Measurements from ENCODE around the gene KCNS1. TPM values are rescaled to one million over a fixed set of nuclear protein-coding genes. Genes with fewer than 3 reads are reported as not detected.

The KCNS1 gene
- total RNA-seq, 1 experiment from 2014 or later: 0.98 TPM

DNA sequence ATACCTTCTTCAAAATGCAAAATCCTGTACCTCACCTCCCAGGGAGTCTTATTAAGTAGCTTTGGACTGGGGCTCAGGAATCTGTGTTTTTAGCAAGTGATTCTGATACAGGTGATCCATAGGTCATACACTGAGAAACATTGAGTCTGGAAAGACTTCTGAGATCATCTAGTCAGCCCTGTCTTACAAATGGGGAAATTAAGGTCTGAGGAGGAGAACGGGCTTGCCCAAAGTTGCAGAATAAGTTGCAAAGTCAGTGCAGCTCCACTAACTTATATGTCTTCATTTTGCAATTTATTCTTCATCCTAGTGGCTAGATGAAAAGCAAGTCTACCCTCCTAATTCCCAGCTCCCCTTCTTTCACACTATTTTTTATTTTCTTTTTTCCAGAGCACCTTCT lies 28.9 kb downstream of the KCNS1 start:
- Histone ChIP-seq H2AFZ (ENCODE audit: low read length) (no peak overlapping the region), H3K79me2 (ENCODE audit: insufficient read depth, low read length) (no peaks in the 10 kb centered on the region), H3K27ac (ENCODE audit: insufficient read length, low read depth, low read length) (no peak overlapping the region), H2BK120ac (ENCODE audit: low read depth, low read length, poor library complexity, severe bottlenecking) (no peak overlapping the region), H4K91ac (ENCODE audit: insufficient read length, low read depth, low read length) (no peak overlapping the region), H3K14ac (ENCODE audit: insufficient read depth, low read length) (no peak overlapping the region), H2BK15ac (ENCODE audit: low read depth, low read length) (no peak overlapping the region), H3K9me3 (ENCODE audit: control insufficient read depth, low read depth, low read length) (no peaks in the 10 kb centered on the region), H2AK5ac (ENCODE audit: insufficient read length, low read length) (no peak overlapping the region), H3K23me2 (ENCODE audit: insufficient read length, low read depth, low read length, poor library complexity, severe bottlenecking) (no peaks in the 10 kb centered on the region), H4K8ac (replicated peaks; ENCODE audit: insufficient read length, low read depth, low read length) (no peak overlapping the region), H3K79me1 (ENCODE audit: insufficient read depth, low read depth, low read length, poor library complexity, severe bottlenecking) (peaks cover 3% of the 10 kb centered on the region), H2BK20ac (ENCODE audit: low read depth, low read length, poor library complexity, severe bottlenecking) (no peak overlapping the region), H3K4ac (ENCODE audit: low read depth, low read length) (no peak overlapping the region), H3K23ac (ENCODE audit: insufficient read length, low read depth, low read length) (no peak overlapping the region), H3K56ac (ENCODE audit: insufficient read length, low read depth, low read length) (no peak overlapping the region), H3K4me1 (ENCODE audit: insufficient read depth, low read length) (peaks cover 6% of the 10 kb centered on the region; the same call in 1 of the 2 replicates), H2BK12ac (ENCODE audit: insufficient read length, low read depth, low read length) (no peak overlapping the region), H2BK5ac (ENCODE audit: insufficient read length, low read length) (no peak overlapping the region), H4K5ac (ENCODE audit: insufficient read length, low read depth, low read length) (no peak overlapping the region), H3K18ac (ENCODE audit: insufficient read length, low read depth, low read length) (no peak overlapping the region), H3K4me2 (ENCODE audit: insufficient read depth, insufficient read length, low read length) (no peak overlapping the region), H3T11ph (ENCODE audit: low read length) (no peak overlapping the region), H4K20me1 (ENCODE audit: control insufficient read depth, insufficient read depth, insufficient read length) (no peaks in the 10 kb centered on the region), H3K27me3 (ENCODE audit: insufficient read depth, low read length) (no peaks in the 10 kb centered on the region), H3K9ac (ENCODE audit: extremely low read depth, insufficient read length, low read length) (no peak overlapping the region)
- no CpG with 5 or more reads among the region's 1 CpG for WGBS (ENCODE audit: extremely low coverage, insufficient read length, low lambda C conversion rate)
- Mint-ChIP-seq H3K27me3 (ENCODE audit: low read depth) (no peaks in the 10 kb centered on the region), H3K36me3 (ENCODE audit: insufficient read depth in 1 of 3, low read depth in 3 of 3) (peaks cover 4 to 16% (median 10%) of the 10 kb centered on the region in 3 experiments; a peak in 5 of 7 replicates), H3K4me1 (peaks cover 13 to 14% of the 10 kb centered on the region in 2 experiments), H3K4me3 (no peak overlapping the region), H3K27ac (no peak overlapping the region), H3K9me3 (no peaks in the 10 kb centered on the region)
- TF ChIP-seq, protein P1, sequence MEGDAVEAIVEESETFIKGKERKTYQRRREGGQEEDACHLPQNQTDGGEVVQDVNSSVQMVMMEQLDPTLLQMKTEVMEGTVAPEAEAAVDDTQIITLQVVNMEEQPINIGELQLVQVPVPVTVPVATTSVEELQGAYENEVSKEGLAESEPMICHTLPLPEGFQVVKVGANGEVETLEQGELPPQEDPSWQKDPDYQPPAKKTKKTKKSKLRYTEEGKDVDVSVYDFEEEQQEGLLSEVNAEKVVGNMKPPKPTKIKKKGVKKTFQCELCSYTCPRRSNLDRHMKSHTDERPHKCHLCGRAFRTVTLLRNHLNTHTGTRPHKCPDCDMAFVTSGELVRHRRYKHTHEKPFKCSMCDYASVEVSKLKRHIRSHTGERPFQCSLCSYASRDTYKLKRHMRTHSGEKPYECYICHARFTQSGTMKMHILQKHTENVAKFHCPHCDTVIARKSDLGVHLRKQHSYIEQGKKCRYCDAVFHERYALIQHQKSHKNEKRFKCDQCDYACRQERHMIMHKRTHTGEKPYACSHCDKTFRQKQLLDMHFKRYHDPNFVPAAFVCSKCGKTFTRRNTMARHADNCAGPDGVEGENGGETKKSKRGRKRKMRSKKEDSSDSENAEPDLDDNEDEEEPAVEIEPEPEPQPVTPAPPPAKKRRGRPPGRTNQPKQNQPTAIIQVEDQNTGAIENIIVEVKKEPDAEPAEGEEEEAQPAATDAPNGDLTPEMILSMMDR (conservative IDR thresholded peaks at IDR 0.05): no peak
- no peak for DNase-seq
